Brain microvascular endothelial cell (primary cell): Measurements from ENCODE around the gene FGF11.
"Not testable (repeated sequence)": the region's sequence is repeated elsewhere in the genome, so short reads cannot be mapped to it uniquely, and the experiment has no call there.

Source experiments
- DNase-seq: peaks from one replicate; pipeline ENCODE4 v3.0.0-alpha.2; 2020
- H3K27ac ChIP-seq: fragments of 250-450 bp; sonication (Bioruptor Pico); 2 replicates; pipeline ENCODE4 v1.5.1; 2020; ENCODE audit warnings: mild to moderate bottlenecking, moderate library complexity
- H3K27me3 ChIP-seq: fragments of 250-450 bp; sonication (Bioruptor Pico); replicated peaks from 2 replicates; pipeline ENCODE4 v1.5.1; 2020; ENCODE audit warnings: mild to moderate bottlenecking
- H3K36me3 ChIP-seq: fragments of 250-450 bp; sonication (Bioruptor Pico); replicated peaks from 2 replicates; pipeline ENCODE4 v1.5.1; 2020; ENCODE audit warnings: mild to moderate bottlenecking
- H3K4me3 ChIP-seq: 2 replicates; pipeline ENCODE4 v1.5.1; 2011; ENCODE audit warnings: low read depth, mild to moderate bottlenecking, control low read depth, low read length, moderate library complexity
- in situ Hi-C: cut with HindIII; loops from 2 replicates; pipeline ENCODE4 v1.10.0; 2017; ENCODE audit warnings: low sequenced_read_pairs, low pct_ligation_motif_present
- TF ChIP-seq, protein P1 (sequence below): IDR thresholded peaks from 2 replicates; pipeline ENCODE4 v1.5.1; 2011; ENCODE audit warnings: low read depth, mild to moderate bottlenecking, moderate library complexity, low read length, control low read depth, inconsistent platforms; ENCODE audit errors: missing control alignments

Gene FGF11

DNA sequence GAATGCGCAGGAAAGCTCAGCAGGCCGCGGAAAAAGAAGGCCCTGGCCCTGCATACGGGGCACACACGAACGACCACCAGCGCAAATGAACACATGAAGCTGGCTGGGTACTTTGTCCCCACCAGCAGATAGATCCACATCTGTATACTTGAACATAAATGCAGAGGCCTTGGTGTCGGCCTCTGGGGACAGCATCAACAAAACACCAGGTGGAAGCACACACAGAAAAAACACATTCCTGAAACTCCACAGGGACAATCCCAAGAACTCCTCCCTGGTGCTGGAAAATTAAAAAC, 40.7 kb downstream of the FGF11 start:
- Histone ChIP-seq H3K27ac (peak overlapping the region; percentile 43), H3K27me3 (no peaks in the 10 kb centered on the region), H3K4me3 (peak overlapping the region; percentile 72), H3K36me3 (no peaks in the 10 kb centered on the region)
- in situ Hi-C loops, result no loop called here
- TF ChIP-seq, protein P1, sequence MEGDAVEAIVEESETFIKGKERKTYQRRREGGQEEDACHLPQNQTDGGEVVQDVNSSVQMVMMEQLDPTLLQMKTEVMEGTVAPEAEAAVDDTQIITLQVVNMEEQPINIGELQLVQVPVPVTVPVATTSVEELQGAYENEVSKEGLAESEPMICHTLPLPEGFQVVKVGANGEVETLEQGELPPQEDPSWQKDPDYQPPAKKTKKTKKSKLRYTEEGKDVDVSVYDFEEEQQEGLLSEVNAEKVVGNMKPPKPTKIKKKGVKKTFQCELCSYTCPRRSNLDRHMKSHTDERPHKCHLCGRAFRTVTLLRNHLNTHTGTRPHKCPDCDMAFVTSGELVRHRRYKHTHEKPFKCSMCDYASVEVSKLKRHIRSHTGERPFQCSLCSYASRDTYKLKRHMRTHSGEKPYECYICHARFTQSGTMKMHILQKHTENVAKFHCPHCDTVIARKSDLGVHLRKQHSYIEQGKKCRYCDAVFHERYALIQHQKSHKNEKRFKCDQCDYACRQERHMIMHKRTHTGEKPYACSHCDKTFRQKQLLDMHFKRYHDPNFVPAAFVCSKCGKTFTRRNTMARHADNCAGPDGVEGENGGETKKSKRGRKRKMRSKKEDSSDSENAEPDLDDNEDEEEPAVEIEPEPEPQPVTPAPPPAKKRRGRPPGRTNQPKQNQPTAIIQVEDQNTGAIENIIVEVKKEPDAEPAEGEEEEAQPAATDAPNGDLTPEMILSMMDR, result no peak
- DNase-seq, result no peak

GRCh38 chr17:7481275-7481674, 42.0 kb downstream of the FGF11 start, which contains the start of gene SLC35G6:
Gene SLC35G6, plus strand, starts transcription at chr17:7481446. Its CDS starts 71 bp downstream, at chr17:7481517.
- H3K27ac ChIP-seq, H3K36me3 ChIP-seq, in situ Hi-C loops, H3K4me3 ChIP-seq, DNase-seq, H3K27me3 ChIP-seq: not testable (repeated sequence)

GRCh38 chr17:7481842-7482741, 42.8 kb downstream of the FGF11 start:
- H3K27me3 ChIP-seq, H3K27ac ChIP-seq, H3K4me3 ChIP-seq, in situ Hi-C loops, DNase-seq, H3K36me3 ChIP-seq: not testable (repeated sequence)

- H3K27me3 ChIP-seq, in situ Hi-C loops, H3K36me3 ChIP-seq, H3K27ac ChIP-seq, DNase-seq, H3K4me3 ChIP-seq: not testable (repeated sequence)
These were observed 43.4 kb downstream of the FGF11 start for GRCh38 chr17:7482742-7483088.

- H3K36me3 ChIP-seq, result no peaks in the 10 kb centered on the region
- no peaks in the 10 kb centered on the region for H3K27me3 ChIP-seq
- TF ChIP-seq, protein P1, result no peak
- in situ Hi-C loops, result no loop called here
- peak; percentile 91 for DNase-seq
- H3K27ac ChIP-seq, result peak overlapping the region; percentile 99
- H3K4me3 ChIP-seq, result peak overlapping the region; percentile 87
These were observed 44.1 kb downstream of the FGF11 start for GRCh38 chr17:7483255-7484066.

DNA sequence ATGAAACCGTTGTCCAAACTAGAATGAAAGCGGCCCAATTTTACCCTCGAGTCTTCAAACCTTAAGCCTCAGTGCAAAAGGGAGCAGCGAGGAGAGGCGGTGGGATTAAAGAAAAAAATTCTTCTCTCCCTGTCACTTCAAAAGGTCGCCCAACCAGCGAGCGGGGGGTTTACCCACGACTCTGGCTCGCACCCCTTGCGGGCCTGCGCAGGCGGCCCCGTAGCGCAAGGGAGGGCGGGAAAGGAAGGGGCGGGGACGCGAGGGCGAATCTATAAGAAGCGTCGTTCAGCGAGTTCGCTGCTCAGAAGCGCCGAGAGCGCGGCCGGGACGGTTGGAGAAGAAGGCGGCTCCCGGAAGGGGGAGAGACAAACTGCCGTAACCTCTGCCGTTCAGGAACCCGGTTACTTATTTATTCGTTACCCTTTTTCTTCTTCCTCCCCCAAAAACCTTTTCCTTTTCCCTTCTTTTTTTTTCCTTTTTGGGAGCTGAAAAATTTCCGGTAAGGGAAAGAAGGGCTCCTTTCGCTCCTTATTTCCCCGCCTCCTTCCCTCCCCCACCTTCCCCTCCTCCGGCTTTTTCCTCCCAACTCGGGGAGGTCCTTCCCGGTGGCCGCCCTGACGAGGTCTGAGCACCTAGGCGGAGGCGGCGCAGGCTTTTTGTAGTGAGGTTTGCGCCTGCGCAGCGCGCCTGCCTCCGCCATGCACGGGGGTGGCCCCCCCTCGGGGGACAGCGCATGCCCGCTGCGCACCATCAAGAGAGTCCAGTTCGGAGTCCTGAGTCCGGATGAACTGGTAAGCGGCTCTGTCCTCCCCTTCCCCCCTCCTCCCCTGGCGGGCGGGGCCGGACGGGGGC, 45.0 kb downstream of the FGF11 start, which contains the start of gene POLR2A:
Gene POLR2A, plus strand, starts transcription at position 300 of the 852 bp plus-strand sequence.
- peak; percentile 95 for DNase-seq
- peak within 1 kb of the TSS; percentile 99 for H3K27ac ChIP-seq
- H3K36me3 ChIP-seq, result no peaks in the 10 kb centered on the region
- in situ Hi-C loops, result no loop called here
- peak within 1 kb of the TSS; percentile 87 for H3K4me3 ChIP-seq
- TF ChIP-seq, protein P1, result no peak
- no peaks in the 10 kb centered on the region for H3K27me3 ChIP-seq
